ENCODE measurements around the gene NFIB.

Gene NFIB

GRCh38 chr9:14179449-14179848, 134.5 kb downstream of the NFIB start:
- DNase-seq = no peak

- DNase-seq = no peak
Observed at GRCh38 chr9:14175778-14176177, 138.2 kb downstream of the NFIB start.

GRCh38 chr9:14173713-14174112, 140.2 kb downstream of the NFIB start:
- DNase-seq = no peak

GRCh38 chr9:14170973-14171596, 142.9 kb downstream of the NFIB start:
- DNase-seq = no peak

- no peak for DNase-seq
Observed at GRCh38 chr9:14170392-14170931, 143.5 kb downstream of the NFIB start.

- DNase-seq = no peak
Observed at GRCh38 chr9:14168381-14168780, 145.6 kb downstream of the NFIB start.

GRCh38 chr9:14165376-14166035, 148.4 kb downstream of the NFIB start:
- no peak for DNase-seq

GRCh38 chr9:14164908-14165307, 149.0 kb downstream of the NFIB start:
- no peak for DNase-seq

- DNase-seq = no peak
Observed at GRCh38 chr9:14159440-14160216, 154.3 kb downstream of the NFIB start.

GRCh38 chr9:14158916-14159315, 155.0 kb downstream of the NFIB start:
- DNase-seq = no peak

GRCh38 chr9:14158136-14158813, 155.7 kb downstream of the NFIB start:
- no peak for DNase-seq

GRCh38 chr9:14157191-14157590, 156.8 kb downstream of the NFIB start:
- no peak for DNase-seq

- no peak for DNase-seq
Observed at GRCh38 chr9:14156046-14156445, 157.9 kb downstream of the NFIB start.

- no peak for DNase-seq
Observed at GRCh38 chr9:14155237-14155636, 158.7 kb downstream of the NFIB start.

GRCh38 chr9:14153310-14153720, 160.6 kb downstream of the NFIB start:
- DNase-seq = no peak

GRCh38 chr9:14151451-14151850, 162.5 kb downstream of the NFIB start:
- no peak for DNase-seq

- DNase-seq = no peak
Observed at GRCh38 chr9:14148501-14149103, 165.3 kb downstream of the NFIB start.

GRCh38 chr9:14147738-14148137, 166.2 kb downstream of the NFIB start:
- DNase-seq = no peak

- DNase-seq = no peak
Observed at GRCh38 chr9:14146201-14146874, 167.6 kb downstream of the NFIB start.

GRCh38 chr9:14144215-14144614, 169.7 kb downstream of the NFIB start:
- DNase-seq = no peak

GRCh38 chr9:14141699-14142098, 172.2 kb downstream of the NFIB start:
- DNase-seq = no peak

- no peak for DNase-seq
Observed at GRCh38 chr9:14140096-14140697, 173.7 kb downstream of the NFIB start.
